NOMO-1 (cell line): ENCODE measurements around the gene CFLAR.
A peak's percentile ranks its signal among the peaks of the same experiment; 100 is the strongest.
"Not testable (repeated sequence)": the region's sequence is repeated elsewhere in the genome, so short reads cannot be mapped to it uniquely, and the experiment has no call there.

Experiments used
- DNase-seq, 2 experiments: peaks; one replicate each; lab custom pipeline; 2025; ENCODE audit not compliant: unreplicated experiment in 2 of 2; lab: John Stamatoyannopoulos, UW

Gene CFLAR

DNA sequence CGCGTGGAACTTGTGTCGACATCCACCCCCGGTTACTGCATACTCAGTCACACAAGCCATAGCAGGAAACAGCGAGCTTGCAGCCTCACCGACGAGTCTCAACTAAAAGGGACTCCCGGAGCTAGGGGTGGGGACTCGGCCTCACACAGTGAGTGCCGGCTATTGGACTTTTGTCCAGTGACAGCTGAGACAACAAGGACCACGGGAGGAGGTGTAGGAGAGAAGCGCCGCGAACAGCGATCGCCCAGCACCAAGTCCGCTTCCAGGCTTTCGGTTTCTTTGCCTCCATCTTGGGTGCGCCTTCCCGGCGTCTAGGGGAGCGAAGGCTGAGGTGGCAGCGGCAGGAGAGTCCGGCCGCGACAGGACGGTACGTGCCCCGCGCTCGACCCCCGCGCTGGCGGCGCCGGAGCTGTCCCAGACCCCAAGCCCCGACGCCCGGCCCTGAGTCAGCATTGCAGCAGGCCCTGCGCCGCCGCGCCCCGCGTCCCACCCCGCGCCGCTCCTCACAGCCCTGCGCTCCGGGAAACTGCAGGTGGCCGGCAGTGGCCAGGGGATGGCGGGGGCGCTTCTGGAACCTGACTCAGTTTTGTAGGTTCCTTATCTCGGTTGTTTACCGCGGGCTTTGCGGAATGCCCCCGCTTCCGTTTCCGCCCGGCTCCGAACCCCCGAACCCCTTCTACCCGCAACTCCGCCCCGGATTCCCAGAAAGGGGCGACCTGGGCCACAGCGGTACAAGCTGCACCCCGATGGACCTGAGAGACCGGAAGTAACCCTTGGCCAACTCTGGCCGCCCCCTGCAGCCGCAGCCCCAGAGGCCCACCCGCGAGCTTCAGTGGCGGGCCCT is at the start of gene CFLAR:
TSS of gene CFLAR (plus strand) at position 50 of the 844 bp plus-strand sequence. CDS start 13,702 bp downstream, outside the sequence.
- peak; percentile 61 to 75 for DNase-seq

DNA sequence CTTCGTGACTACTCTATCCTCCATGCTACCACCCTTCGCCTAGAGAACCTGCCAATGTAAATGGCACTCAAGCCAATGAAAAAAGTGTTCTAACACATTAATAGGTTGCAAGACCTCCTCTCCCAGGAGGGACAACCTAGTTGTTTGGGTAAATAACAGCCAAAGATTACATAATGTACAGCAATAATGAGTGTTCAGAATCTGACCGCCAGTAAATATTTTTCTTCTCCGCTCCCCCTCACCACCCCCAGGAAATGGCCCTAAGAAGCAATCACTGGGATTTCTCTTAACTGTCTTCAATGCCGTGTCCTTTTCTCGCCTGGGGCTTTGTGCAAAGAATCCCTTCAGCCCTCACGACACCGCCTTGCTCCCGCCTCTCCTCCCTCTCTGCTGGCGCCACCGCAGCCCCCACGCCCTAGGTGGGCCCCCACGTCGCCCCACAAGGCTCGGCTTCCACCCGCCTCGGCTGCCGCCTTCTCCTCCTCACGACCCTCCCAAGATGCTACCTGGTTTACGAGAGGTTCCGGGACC is 45.0 kb upstream of the CFLAR start:
- DNase-seq, result peak; percentile 14 to 16

DNA sequence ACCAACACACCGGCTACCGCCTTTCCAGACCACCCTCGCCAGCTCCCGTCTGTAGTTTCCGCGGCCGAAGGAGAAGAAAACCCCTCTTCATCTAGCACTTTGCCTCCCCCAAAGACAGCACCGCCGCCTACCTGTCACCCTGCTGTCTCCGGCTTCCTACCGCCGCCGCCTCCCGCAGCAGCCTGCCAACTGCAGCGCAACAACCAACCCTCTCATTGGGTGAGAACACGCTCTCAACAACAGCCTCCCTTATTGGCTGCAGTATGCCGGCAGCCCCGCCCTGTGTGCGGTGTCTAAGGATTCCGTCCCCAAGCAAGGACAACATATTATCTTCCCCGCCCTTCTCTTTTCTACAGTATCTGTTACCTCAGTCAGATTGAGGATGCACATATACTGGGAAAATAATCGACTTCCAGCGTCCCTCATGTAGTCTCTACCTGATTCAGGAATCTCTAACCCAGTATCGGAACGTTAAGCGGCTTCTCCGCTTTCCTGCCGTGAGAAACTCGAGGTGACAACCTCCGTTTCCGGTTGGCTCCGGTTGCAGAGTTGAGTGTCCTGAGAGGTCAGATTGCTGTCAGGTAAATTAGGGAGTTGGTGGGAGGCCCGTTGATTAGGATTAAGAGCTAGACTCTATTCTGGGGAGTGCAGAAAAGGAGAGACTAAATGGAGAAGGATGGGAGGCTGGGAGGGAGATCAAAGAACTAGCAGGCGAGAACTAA is 44.3 kb upstream of the CFLAR start, which contains the start of the genes HYCC2 and NDUFB3:
TSS of gene HYCC2 (minus strand) at position 193 of the 722 bp plus-strand sequence. CDS start 47,662 bp downstream, outside the sequence.
TSS of gene NDUFB3 (plus strand) at position 523 of the 722 bp plus-strand sequence. CDS start 6,882 bp downstream, outside the sequence.
- peak; percentile 91 to 95 for DNase-seq

DNA sequence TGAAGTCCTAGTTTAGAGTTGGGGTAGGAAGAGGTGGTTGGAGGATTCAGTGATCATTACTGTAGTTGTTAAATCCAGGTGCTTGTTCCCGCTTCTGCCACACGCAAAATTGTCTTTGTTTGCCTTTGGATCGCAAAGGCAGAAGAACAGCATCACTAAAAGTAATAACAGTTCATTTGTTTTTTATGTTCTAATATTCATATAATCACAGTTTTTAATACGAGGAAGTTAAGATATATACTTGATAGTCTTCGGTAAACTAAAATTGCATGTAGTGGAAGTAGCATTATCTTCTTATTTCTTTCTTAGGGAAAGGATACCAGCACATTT is 43.8 kb upstream of the CFLAR start:
- no peak for DNase-seq

DNA sequence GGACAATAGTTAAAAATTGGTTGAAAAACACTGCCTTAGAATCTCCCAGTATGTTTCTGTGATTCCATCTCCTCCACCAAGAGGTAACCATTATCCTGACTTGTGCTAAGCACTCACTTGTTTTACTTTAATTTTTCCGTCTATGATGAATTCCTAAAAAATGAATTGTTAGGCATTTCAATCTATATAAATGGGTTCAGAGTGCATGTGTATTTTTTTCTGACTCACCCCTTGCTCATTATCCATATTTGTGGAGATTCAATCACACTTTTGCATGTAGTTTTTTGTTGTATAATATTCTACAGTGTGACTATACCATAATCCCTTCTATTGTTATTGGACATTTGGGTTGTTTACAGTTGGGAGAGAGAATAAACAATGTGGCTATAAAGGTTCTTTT is 42.9 kb upstream of the CFLAR start:
- DNase-seq, result no peak

DNA sequence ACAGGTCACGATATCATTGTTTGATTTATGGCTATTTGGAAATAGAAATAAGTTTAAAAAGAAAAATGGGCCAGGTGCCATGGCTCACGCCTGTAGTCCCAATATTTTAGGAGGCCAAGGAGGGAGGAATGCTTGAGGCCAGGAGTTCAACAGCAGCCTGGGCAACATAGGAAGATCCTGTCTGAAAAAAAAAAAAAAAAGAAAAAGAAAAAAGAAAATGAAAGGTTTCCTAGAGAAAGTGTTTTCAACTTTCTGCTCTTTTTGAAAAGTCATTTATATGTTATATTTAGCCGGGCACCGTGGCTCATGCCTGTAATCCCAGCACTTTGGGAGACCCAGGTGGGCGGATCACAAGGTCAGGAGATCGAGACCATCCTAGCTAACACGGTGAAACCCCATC is 41.0 kb upstream of the CFLAR start:
- no peak for DNase-seq

DNA sequence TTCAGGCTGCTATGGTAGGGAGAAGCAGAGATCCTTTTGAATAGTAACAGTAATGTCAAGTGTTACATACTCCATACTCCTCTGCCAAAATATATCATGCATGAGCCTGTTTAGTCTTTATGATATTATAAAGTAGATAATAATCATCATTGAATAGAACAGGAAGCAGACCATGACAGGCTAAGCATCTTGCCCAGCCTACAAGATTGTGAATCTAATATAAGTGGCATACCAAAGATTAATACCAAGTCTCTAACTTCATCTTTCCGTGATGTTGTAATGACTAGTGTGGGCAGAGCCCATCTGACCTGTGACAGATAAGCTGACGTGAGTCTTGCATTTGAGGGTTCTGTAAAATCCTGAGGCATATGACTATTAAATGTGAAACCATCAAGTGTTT is 31.1 kb upstream of the CFLAR start:
- DNase-seq, result no peak

DNA sequence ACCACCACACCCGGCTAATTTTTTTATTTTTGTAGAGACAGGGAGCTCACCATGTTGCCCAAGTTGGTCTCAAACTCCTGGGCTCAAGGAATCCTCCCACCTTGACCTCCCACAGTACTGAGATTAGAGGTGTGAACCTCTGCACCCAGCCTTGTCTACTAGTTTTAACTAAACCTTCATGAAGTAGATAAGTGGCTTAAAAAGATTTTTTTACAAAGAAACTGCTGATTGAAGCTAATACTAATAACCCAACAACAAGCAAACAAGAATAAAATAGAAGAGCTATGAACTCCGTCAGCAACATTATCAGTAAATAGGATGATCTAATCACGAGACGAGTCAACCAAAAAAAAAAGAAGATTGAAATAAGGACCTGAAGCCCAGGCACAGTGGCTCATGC is 25.4 kb upstream of the CFLAR start:
- no peak for DNase-seq

DNA sequence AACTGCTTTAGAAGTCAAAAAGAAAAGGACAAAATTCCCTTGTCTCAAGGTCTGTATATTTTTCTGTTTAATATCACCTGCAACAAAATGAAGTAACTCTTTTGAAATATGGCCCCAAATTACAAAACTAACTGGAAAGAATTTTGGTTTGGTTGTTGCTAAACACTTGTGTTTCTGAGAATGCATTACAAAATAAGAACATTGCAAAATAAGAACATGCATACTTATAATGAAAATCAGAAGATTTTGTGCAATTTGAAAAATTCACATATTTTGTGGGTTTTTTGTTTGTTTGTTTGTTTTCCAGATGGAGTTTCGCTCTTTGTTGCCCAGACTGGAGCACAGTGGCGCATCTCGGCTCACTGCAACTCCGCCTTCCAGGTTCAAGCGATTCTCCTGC is 22.4 kb upstream of the CFLAR start:
- peak; percentile 24 to 67 for DNase-seq

DNA sequence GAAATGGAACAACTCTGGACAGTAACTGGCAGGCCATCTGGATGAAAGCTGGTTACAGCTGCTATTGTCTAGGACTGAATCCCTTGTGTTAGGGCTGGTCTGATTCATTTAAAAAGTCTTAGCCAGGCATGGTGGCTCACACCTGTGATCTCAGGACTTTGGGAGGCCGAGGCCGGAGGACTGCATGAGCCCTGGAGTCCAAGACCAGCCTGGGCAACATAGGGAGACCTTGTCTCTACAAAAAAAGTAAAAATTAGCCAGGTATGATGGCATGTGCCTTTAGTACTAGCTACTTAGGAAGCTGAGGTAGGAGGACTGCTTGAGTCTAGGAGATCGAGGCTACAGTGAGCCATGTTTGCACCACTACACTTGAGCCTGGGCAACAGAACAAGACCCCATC is 15.5 kb upstream of the CFLAR start:
- DNase-seq, result no peak

DNA sequence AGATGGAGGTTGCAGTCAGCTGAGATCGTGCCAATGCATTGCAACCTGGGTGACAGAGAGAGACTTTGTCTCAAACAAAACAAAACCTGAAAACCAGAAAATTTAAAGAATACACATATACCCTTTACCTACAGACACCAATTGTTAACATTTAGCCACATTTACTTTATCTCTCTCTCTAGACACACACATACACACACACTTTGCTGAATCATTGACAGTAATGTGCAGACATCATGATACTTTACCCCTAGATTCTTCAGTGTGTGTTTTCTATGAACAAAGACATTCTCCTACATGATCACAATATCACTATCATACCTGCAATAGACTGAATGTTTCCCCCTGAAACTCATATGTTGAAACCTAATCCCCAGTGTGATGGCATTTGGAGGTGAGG is 10.2 kb upstream of the CFLAR start:
- DNase-seq, result no peak

DNA sequence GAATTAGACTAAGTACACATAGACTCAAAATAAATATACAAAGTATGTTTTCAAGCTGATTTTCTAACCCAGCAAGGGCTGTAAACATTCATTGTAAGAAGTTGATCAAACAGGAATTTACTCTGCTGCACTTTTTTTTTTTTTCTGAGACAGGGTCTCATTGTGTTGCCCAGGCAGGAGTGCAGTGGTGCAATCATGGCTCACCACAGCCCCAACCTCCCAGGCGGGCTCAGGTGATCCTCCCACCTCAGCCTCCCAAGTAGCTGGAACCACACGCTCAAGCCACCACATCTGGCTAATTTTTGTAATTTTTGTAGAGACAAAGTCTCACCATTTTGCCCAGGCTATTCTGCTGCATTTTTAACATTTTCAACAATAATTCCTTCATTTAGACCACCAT is 8.3 kb upstream of the CFLAR start:
- no peak for DNase-seq

DNA sequence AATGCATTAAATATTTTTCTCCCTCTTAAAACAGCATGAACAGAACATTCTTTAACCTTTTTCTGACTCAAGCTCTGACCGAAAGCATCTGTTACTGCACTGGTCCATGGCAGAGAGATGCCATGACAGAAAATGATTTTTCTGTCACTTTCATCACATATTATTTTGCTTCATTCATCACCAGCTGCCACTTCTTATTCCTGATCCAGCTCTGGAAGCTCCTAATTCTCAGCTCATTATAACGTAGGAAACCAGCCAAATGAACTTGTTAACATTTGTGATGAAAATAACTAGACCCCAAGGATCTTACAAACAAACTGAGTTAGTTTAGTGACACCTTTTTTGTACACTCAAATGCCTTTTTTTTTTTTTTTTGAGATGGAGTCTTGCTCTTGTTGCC is 7.6 kb upstream of the CFLAR start:
- DNase-seq, result no peak

DNA sequence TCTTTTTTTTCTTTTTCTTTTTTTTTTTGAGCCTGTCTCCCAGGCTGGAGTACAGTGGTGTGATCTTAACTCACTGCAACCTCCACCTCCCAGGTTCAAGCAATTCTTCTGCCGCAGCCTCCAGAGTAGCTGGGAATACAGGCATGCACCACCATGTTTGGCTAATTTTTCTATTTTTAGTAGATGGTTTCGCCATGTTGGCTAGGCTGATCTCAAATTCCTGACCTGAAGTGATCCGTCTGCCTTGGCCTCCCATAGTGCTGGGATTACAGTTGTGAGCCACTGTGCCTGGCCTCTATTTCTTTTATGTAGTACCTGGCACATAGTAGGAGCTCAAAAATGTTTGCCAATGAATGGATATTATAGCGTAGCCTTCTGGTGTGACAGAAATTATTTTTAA is 6.8 kb upstream of the CFLAR start:
- no peak for DNase-seq

DNA sequence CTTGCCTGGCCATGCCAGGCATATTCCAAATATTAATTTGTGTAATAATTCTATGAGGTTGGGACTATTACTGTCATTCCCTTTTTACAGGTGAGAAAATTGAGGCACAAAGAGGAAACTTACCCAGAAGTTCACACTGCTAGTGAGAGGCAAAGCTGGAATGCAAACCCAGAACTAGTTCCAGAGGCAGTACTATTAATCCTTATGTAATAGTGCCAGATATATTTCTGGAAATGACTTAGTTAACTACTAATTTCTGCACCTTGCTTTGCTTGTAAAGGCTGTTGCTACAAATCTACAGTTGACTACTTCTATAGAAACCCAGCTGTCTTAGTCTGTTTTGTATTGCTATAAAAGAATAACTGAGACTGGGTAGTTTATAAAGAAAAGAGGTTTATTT is 5.3 kb upstream of the CFLAR start:
- DNase-seq, result no peak

DNA sequence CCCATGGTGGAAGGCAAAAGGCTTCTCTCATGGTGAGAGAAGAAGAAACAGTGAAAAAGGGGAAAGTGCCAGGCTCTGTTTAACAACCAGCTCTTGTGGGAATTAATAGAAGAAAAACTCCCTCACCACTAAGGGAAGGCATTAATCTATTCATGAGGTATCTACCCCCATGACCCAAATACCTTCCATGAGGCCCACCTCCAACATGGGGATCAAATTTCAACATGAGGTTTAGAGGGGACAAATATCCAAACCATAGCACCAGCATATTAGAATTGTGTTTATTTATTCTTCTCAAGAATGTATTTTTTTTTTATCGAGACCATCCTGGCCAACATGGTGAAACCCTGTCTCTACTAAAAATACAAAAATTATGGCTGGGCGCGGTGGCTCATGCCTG is 4.9 kb upstream of the CFLAR start:
- DNase-seq, result no peak

DNA sequence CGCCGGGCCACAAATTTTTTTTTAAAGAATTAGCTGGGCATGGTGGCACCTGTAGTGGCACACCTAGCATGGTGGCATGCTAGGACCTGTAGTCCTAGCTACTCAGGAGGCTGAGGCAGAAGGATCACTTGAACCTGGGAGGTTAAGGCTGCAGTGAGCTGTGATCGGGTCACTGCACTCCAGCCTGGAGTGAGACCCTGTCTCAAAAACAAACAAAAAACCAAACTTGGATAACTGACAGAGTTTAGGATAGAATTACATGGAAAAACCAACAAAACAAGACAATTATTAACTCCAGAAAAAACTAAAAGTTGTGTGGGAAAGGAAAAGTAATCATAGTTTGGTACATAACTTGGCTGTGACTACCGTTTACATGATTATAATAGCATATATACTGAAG is 1.6 kb upstream of the CFLAR start:
- no peak for DNase-seq

DNA sequence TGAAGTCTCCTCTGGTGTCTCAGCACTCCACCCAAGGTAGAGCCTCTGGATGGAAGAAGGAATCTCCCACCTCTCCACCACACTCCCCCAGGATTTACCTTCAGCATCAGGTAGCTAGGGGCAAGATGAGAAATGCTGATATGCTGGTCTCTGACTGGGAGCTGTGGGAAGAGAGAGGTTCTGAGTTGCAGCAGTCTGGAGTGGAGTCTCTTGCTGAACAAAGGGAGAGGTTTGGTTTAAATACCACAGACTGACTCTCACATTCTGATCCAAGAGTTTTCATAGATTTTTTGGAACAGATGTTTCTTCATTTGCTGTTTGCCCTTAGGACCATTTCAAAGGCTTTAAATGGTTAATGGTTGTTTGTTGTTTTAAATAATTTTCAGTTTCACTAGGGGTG is 1.1 kb upstream of the CFLAR start:
- DNase-seq, result no peak

DNA sequence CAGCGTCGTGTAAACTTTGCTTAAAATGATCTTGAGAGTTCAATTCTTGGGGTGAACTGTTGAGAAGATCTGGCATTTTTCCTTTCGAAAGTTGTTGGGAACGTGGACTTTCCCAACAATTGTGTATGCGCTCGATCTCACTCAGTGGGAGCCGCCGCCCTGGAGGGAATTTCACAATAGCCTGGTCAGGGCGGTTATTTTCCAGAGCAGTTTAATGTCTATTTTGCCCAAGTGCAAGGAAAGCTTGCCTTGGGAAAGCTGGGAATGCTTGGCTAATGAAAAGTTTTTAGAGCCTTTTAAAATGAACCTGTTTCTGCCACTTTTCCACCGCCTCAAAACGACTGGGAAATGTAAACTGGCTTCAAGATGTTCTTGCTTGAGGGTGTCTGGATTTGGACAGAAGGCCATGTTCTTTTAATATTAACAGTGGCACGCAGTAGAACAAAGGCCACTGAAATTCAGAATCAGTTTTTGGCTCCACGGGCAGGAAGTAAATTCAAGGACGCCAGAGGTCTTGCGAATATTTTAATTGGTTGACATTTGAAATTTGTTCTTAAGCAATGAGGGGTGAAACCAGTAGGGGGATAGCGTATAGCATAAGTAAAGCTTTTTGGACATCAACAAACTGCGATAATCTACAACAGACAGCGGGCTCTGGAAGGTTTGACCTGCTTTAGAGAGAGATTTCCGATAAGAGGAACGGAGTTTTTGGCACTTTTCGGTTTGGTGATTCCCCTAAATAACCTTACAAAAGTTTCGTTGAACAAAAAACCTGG is 1.2 kb downstream of the CFLAR start:
- peak; percentile 82 to 94 for DNase-seq

DNA sequence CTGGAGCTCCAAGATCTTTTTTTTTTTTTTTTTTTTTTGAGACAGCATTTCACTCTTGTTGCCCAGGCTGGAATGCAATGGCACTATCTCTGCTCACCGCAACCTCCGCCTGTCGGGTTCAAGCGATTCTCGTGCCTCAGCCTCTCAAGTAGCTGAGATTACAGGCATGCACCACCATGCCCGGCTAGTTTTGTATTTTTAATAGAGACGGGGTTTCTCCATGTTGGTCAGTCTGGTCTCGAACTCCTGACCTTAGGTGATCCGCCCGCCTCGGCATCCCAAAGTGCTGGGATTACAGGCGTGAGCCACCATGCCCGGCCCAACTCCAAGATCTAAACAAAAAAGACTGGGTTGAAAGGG is 1.8 kb downstream of the CFLAR start:
- not testable (repeated sequence) for DNase-seq
